COLO668 (cell line): Measurements from ENCODE around the gene SULT1A1.

ENCODE experiments used
- DNase-seq: peaks from one replicate; lab custom pipeline; 2025; ENCODE audit not compliant: unreplicated experiment; lab: John Stamatoyannopoulos, UW

Gene SULT1A1

GRCh38 chr16:28561557-28562187 lies 48.2 kb downstream of the SULT1A1 start:
- no peak for DNase-seq

DNA sequence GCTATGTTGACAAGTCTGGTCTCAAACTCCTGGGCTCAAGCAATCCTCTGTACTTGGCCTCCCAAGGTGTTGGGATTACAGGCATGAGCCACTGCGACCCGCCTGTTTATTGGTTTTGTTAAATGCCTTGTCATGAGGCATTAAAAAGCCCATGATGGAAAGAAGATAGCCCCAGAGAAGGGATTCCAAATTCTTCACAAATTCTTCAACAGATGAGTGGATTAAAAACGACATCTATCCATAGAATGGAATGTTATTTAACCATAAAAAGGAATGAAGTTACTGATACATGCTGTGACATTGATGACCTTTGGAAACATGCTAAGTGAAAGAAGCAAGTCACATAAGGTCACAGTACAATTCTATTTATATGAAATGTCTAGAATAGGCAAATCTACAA lies 51.4 kb downstream of the SULT1A1 start:
- no peak for DNase-seq

DNA sequence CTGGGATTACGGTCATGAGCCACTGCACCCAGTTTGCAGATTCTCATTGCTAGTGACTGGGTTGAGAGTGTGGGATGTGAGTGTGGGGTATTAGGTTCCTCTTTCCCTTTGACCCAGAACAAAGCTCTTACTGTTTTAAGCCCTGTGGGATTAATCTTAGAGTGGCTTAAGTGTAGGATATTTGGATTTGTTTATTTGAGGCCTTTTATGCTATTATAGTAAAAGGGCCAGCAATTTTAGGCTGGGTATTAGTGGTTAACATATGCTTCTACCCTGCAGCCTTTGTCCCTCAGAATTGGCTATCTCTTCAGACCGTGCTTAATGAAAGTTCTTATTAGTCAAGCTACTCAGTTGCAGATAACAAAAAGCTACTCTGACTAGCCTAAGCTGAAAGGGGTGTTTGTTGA lies 52.9 kb downstream of the SULT1A1 start:
- no peak for DNase-seq

GRCh38 chr16:28555561-28555960 lies 54.3 kb downstream of the SULT1A1 start:
- no peak for DNase-seq
